OCI-LY1 (cell line): Measurements from ENCODE around the gene MDFIC.

Source experiments
- H2AFZ ChIP-seq: fragments of 200-600 bp; sonication (generic), shearing (Covaris generic); 2 replicates; pipeline ENCODE4 v1.6.0; 2014; ENCODE audit warnings: antibody characterized with exemption, mild to moderate bottlenecking, low read length
- H3F3A ChIP-seq: fragments of 200-600 bp; sonication (generic), shearing (Covaris generic); 2 replicates; pipeline ENCODE4 v1.6.0; 2014; ENCODE audit warnings: mild to moderate bottlenecking, antibody characterized with exemption, low read length, moderate library complexity; ENCODE audit not compliant: insufficient read depth
- H3K27ac ChIP-seq: fragments of 200-600 bp; sonication (generic); 2 replicates; pipeline ENCODE4 v1.5.1; 2014; ENCODE audit warnings: low read length, mixed run types, mild to moderate bottlenecking, low read depth; ENCODE audit not compliant: poor library complexity, severe bottlenecking
- H3K27me3 ChIP-seq: fragments of 200-600 bp; sonication (generic); 2 replicates; pipeline ENCODE4 v1.6.0; 2014; ENCODE audit warnings: antibody characterized with exemption, mild to moderate bottlenecking, low read length, moderate library complexity; ENCODE audit not compliant: insufficient read depth
- H3K36me3 ChIP-seq: fragments of 200-600 bp; sonication (generic); 2 replicates; pipeline ENCODE4 v1.6.1; 2014; ENCODE audit warnings: mild to moderate bottlenecking, antibody characterized with exemption, low read length, moderate library complexity, mixed read lengths; ENCODE audit not compliant: insufficient read depth
- H3K4me1 ChIP-seq: fragments of 200-600 bp; sonication (generic); 2 replicates; pipeline ENCODE4 v1.5.1; 2014; ENCODE audit warnings: mild to moderate bottlenecking, low read length, moderate library complexity; ENCODE audit not compliant: insufficient read depth, severe bottlenecking
- H3K4me2 ChIP-seq: fragments of 200-600 bp; sonication (generic), shearing (Covaris generic); 2 replicates; pipeline ENCODE4 v1.6.1; 2014; ENCODE audit warnings: low read length
- H3K4me3 ChIP-seq: fragments of 200-600 bp; sonication (generic); 2 replicates; pipeline ENCODE4 v1.5.1; 2014; ENCODE audit warnings: low read length, low read depth, mild to moderate bottlenecking, mixed read lengths; ENCODE audit not compliant: poor library complexity, severe bottlenecking
- H3K79me2 ChIP-seq: fragments of 200-600 bp; shearing (Covaris generic); 2 replicates; pipeline ENCODE4 v1.6.1; 2016; ENCODE audit warnings: mixed run types, low read length, mixed read lengths; ENCODE audit not compliant: insufficient read depth
- H3K9ac ChIP-seq: fragments of 200-600 bp; sonication (generic), shearing (Covaris generic); 2 replicates; pipeline ENCODE4 v1.6.1; 2014; ENCODE audit warnings: mild to moderate bottlenecking, low read length, mixed read lengths
- H3K9me2 ChIP-seq: fragments of 200-600 bp; sonication (generic), shearing (Covaris generic); 2 replicates; pipeline ENCODE4 v1.6.1; 2014; ENCODE audit warnings: low read depth, mild to moderate bottlenecking, low read length, mixed read lengths
- H3K9me3 ChIP-seq: fragments of 200-600 bp; shearing (Covaris generic); 2 replicates; pipeline ENCODE4 v1.6.1; 2014; ENCODE audit warnings: low read length, mixed read lengths
- H4K20me1 ChIP-seq: fragments of 200-600 bp; sonication (generic), shearing (Covaris generic); 2 replicates; pipeline ENCODE4 v1.6.0; 2016; ENCODE audit warnings: mild to moderate bottlenecking, low read length; ENCODE audit not compliant: insufficient read depth
- CTCF ChIP-seq: fragments of 200-600 bp; sonication (generic), shearing (Covaris generic); IDR thresholded peaks from 2 replicates; pipeline ENCODE4 v1.5.1; 2017; ENCODE audit warnings: mild to moderate bottlenecking, antibody characterized with exemption, low read length, moderate library complexity, mixed read lengths
- EZH2 ChIP-seq: fragments of 200-600 bp; sonication (generic), shearing (Covaris generic); IDR thresholded peaks from 2 replicates; pipeline ENCODE4 v1.8.0; 2017; ENCODE audit warnings: borderline replicate concordance, mixed run types, mild to moderate bottlenecking, antibody characterized with exemption, low read length, moderate library complexity, mixed read lengths

The MDFIC gene

GRCh38 chr7:114970732-114971131 lies 48.8 kb downstream of the MDFIC start:
- no peaks in the 10 kb centered on the region for H3K36me3 ChIP-seq
- H3K9ac ChIP-seq: no peak overlapping the region
- no peak overlapping the region for H2AFZ ChIP-seq
- H3K4me2 ChIP-seq: no peak overlapping the region
- no peaks in the 10 kb centered on the region for H4K20me1 ChIP-seq
- TF ChIP-seq EZH2 (no peak), CTCF (no peak)
- H3K4me3 ChIP-seq: no peak overlapping the region
- no peaks in the 10 kb centered on the region; the same call in 1 of the 2 replicates for H3K9me2 ChIP-seq
- H3K4me1 ChIP-seq: no peaks in the 10 kb centered on the region
- no peaks in the 10 kb centered on the region for H3F3A ChIP-seq
- H3K9me3 ChIP-seq: no peaks in the 10 kb centered on the region
- no peak overlapping the region for H3K27ac ChIP-seq
- no peaks in the 10 kb centered on the region for H3K79me2 ChIP-seq
- no peaks in the 10 kb centered on the region for H3K27me3 ChIP-seq

GRCh38 chr7:114972567-114972966 lies 50.7 kb downstream of the MDFIC start:
- H3K79me2 ChIP-seq: no peaks in the 10 kb centered on the region
- H3K9me3 ChIP-seq: no peaks in the 10 kb centered on the region
- H3K4me2 ChIP-seq: no peak overlapping the region
- no peaks in the 10 kb centered on the region for H3K4me1 ChIP-seq
- no peaks in the 10 kb centered on the region for H3F3A ChIP-seq
- H4K20me1 ChIP-seq: no peaks in the 10 kb centered on the region
- H3K36me3 ChIP-seq: no peaks in the 10 kb centered on the region
- TF ChIP-seq CTCF (no peak), EZH2 (no peak)
- no peak overlapping the region for H3K9ac ChIP-seq
- no peak overlapping the region for H3K4me3 ChIP-seq
- H3K27ac ChIP-seq: no peak overlapping the region
- no peaks in the 10 kb centered on the region for H3K27me3 ChIP-seq
- H3K9me2 ChIP-seq: peaks cover 3% of the 10 kb centered on the region; the same call in 1 of the 2 replicates
- no peak overlapping the region for H2AFZ ChIP-seq

GRCh38 chr7:114973147-114973546 lies 51.3 kb downstream of the MDFIC start:
- H3K79me2 ChIP-seq: no peaks in the 10 kb centered on the region
- no peaks in the 10 kb centered on the region for H3K9me3 ChIP-seq
- no peak overlapping the region for H3K27ac ChIP-seq
- H2AFZ ChIP-seq: no peak overlapping the region
- no peaks in the 10 kb centered on the region for H3K4me1 ChIP-seq
- no peaks in the 10 kb centered on the region for H3F3A ChIP-seq
- no peak for TF ChIP-seq EZH2
- no peak for TF ChIP-seq CTCF
- no peak overlapping the region for H3K4me3 ChIP-seq
- H3K9ac ChIP-seq: no peak overlapping the region
- H3K4me2 ChIP-seq: no peak overlapping the region
- no peaks in the 10 kb centered on the region for H3K36me3 ChIP-seq
- peaks cover 3% of the 10 kb centered on the region; the same call in 1 of the 2 replicates for H3K9me2 ChIP-seq
- no peaks in the 10 kb centered on the region for H3K27me3 ChIP-seq
- H4K20me1 ChIP-seq: no peaks in the 10 kb centered on the region
